ENCODE data around the gene GRP. TPM values are rescaled to one million over a fixed set of nuclear protein-coding genes. Genes with fewer than 3 reads are reported as not detected.
A peak's percentile ranks its signal among the peaks of the same experiment; 100 is the strongest.

Gene GRP
- polyA plus RNA-seq, 2 of the 4 experiments (the other 2 are of a cell fraction) = not detected

- 41% methylated on average over 25 of the region's 88 CpGs for WGBS (ENCODE audit: missing lambda C conversion rate)
- DNase-seq (ENCODE audit: low read depth in 1 of 2, low spot score in 1 of 2) (peak; percentile 42 to 52), ATAC-seq (peak; percentile 59 to 84; a peak in 4 of 6 replicates), FAIRE-seq (no peak)
- ChIA-PET POLR2A (no interaction called here), CTCF (interaction anchor here (0.8 to 1.5 kb wide), 5 partner anchors 24 to 505 kb away, joined by 3 to 6 read pairs (median 4); no protein-coding TSS in a partner anchor)
- H3K4me3 ChIP-seq = peak within 1 kb of the TSS; percentile 38; the same call in 2 of the 3 replicates
- H3K9me3 ChIP-seq = no peaks in the 10 kb centered on the region
- no peak for TF ChIP-seq EHF (CRISPR knock-in tag; IDR thresholded peaks at IDR 0.05)
- no peak for TF ChIP-seq USF2 (IDR thresholded peaks at IDR 0.05)
- TF ChIP-seq MAFK (IDR thresholded peaks at IDR 0.05; ENCODE audit: partially characterized antibody) = no peak
- no peak for TF ChIP-seq HEYL (CRISPR knock-in tag; IDR thresholded peaks at IDR 0.05)
- no peak for TF ChIP-seq MYC (IDR thresholded peaks at IDR 0.05; ENCODE audit: borderline replicate concordance, low read length)
- H3K27ac ChIP-seq = no peak within 1 kb of the TSS
- peak within 1 kb of the TSS; percentile 61 for H3K4me2 ChIP-seq
- no peaks in the 10 kb centered on the region for H3K4me1 ChIP-seq
These were observed 53.2 kb downstream of the GRP start, which contains the start of gene RAX for GRCh38 chr18:59272891-59273758. RAX (minus strand) TSS chr18:59273454; CDS start chr18:59273206, 248 bp downstream.

- peak overlapping the region; percentile 38; the same call in 2 of the 3 replicates for H3K4me3 ChIP-seq
- 65% methylated on average over 32 of the region's 48 CpGs for WGBS (ENCODE audit: missing lambda C conversion rate)
- H3K9me3 ChIP-seq = no peaks in the 10 kb centered on the region
- DNase-seq (ENCODE audit: low read depth in 1 of 2, low spot score in 1 of 2) (no peak), FAIRE-seq (no peak), ATAC-seq (no peak)
- H3K4me1 ChIP-seq = no peaks in the 10 kb centered on the region
- H3K27ac ChIP-seq = no peak overlapping the region
- H3K4me2 ChIP-seq = peak overlapping the region; percentile 61
- CTCF ChIA-PET = interaction anchor here (1.4 kb wide), 1 partner anchor 203 kb away, joined by 6 read pairs; no protein-coding TSS in a partner anchor
- TF ChIP-seq JUNB (IDR thresholded peaks at IDR 0.05) (no peak), HDAC2 (IDR thresholded peaks at IDR 0.05) (no peak), ZC3H11A (IDR thresholded peaks at IDR 0.05) (no peak), ELK1 (IDR thresholded peaks at IDR 0.05; ENCODE audit: low read depth, low read length) (no peak), CBX8 (IDR thresholded peaks at IDR 0.05) (no peak), FOSB (CRISPR knock-in tag; IDR thresholded peaks at IDR 0.05) (no peak), CHD2 (IDR thresholded peaks at IDR 0.05; ENCODE audit: low read length, partially characterized antibody) (no peak), NFE2L2 (conservative IDR thresholded peaks at IDR 0.05; ENCODE audit: low read length) (no peak), SREBF2 (IDR thresholded peaks at IDR 0.05) (no peak), REST (IDR thresholded peaks at IDR 0.05) (no peak), CHD4 (IDR thresholded peaks at IDR 0.05; ENCODE audit: borderline replicate concordance) (no peak), PHF8 (IDR thresholded peaks at IDR 0.05; ENCODE audit: borderline replicate concordance, low read depth) (no peak)
- POLR2A ChIA-PET = no interaction called here
These were observed 54.0 kb downstream of the GRP start for GRCh38 chr18:59273759-59274532.
